Activated CD4-positive, alpha-beta T cell treated with anti-CD3 and anti-CD28 coated beads for 36 hours (primary cell): Measurements from ENCODE around the gene CWC22. TPM values are rescaled to one million over a fixed set of nuclear protein-coding genes. Genes with fewer than 3 reads are reported as not detected.

ENCODE experiments used
- total RNA-seq, 2 experiments: library from RNA; stranded (reverse); gene quantifications; one replicate each; pipeline ENCODE4 v1.2.3, GENCODE V29; 2021

Gene CWC22
- total RNA-seq, 2 experiments from 2014 or later, result 25.3 to 31.0 TPM

Other genes with a start within 250 kb of the CWC22 start
- not detected for gene ZNF385B, start 145.7 kb downstream of the CWC22 start, total RNA-seq